ENCODE measurements around the gene GRAMD1A.

GRCh38 chr19:35000647-35001501, 751 bp downstream of the GRAMD1A start:
- no peak for TF ChIP-seq CEBPB (IDR thresholded peaks at IDR 0.05; ENCODE audit: low read depth)
- TF ChIP-seq SRF (IDR thresholded peaks at IDR 0.05; ENCODE audit: low read depth), result no peak
- TF ChIP-seq CTCF (IDR thresholded peaks at IDR 0.05 in 2 of 3, conservative IDR thresholded peaks at IDR 0.05 in 1 of 3; ENCODE audit: borderline replicate concordance in 1 of 3, insufficient read depth in 1 of 3, low read depth in 2 of 3, low read length in 2 of 3), result no peak
- TF ChIP-seq MAX (IDR thresholded peaks at IDR 0.05), result peak; percentile 19; the same call in 1 of the 2 replicates
- TF ChIP-seq POLR2A (IDR thresholded peaks at IDR 0.05; ENCODE audit: borderline replicate concordance, extremely low read depth, insufficient read depth, insufficient read length), result no peak
- no peak for TF ChIP-seq ATF3 (IDR thresholded peaks at IDR 0.05)
- no peak for TF ChIP-seq EZH2 (IDR thresholded peaks at IDR 0.05)
- TF ChIP-seq SIN3A (IDR thresholded peaks at IDR 0.05; ENCODE audit: low read depth), result no peak
- no peak for TF ChIP-seq RAD21 (IDR thresholded peaks at IDR 0.05; ENCODE audit: low read depth)
- no peak for TF ChIP-seq REST (IDR thresholded peaks at IDR 0.05; ENCODE audit: low read depth)
- no peak for TF ChIP-seq POLR2AphosphoS5 (IDR thresholded peaks at IDR 0.05; ENCODE audit: low read depth, low read length)
